ENCODE results near the gene CFAP210.
"Not testable (repeated sequence)": the region's sequence is repeated elsewhere in the genome, so short reads cannot be mapped to it uniquely, and the experiment has no call there.

Gene CFAP210

GRCh38 chr2:169712791-169713227 lies 18.6 kb upstream of the CFAP210 start:
- DNase-seq, result no peak

GRCh38 chr2:169711751-169712509 lies 17.7 kb upstream of the CFAP210 start:
- DNase-seq, result no peak

- DNase-seq, result no peak
Measured at GRCh38 chr2:169709981-169710380, 15.8 kb upstream of the CFAP210 start.

GRCh38 chr2:169709331-169709730 lies 15.1 kb upstream of the CFAP210 start:
- DNase-seq, result no peak

- DNase-seq, result no peak
Measured at GRCh38 chr2:169707626-169708025, 13.4 kb upstream of the CFAP210 start.

- no peak for DNase-seq
Measured at GRCh38 chr2:169705927-169706326, 11.7 kb upstream of the CFAP210 start.

- no peak for DNase-seq
Measured at GRCh38 chr2:169704160-169704708, 10.0 kb upstream of the CFAP210 start.

- no peak for DNase-seq
Measured at GRCh38 chr2:169702996-169703395, 8.8 kb upstream of the CFAP210 start.

- not testable (repeated sequence) for DNase-seq
Measured at GRCh38 chr2:169699173-169699572, 5.0 kb upstream of the CFAP210 start.

- DNase-seq, result no peak
Measured at GRCh38 chr2:169696381-169696780, 2.2 kb upstream of the CFAP210 start.

GRCh38 chr2:169694894-169695260 lies 672 bp upstream of the CFAP210 start:
- no peak for DNase-seq

GRCh38 chr2:169693360-169693759 lies 845 bp downstream of the CFAP210 start:
- no peak for DNase-seq

- no peak for DNase-seq
Measured at GRCh38 chr2:169692718-169693117, 1.5 kb downstream of the CFAP210 start.

- DNase-seq, result no peak
Measured at GRCh38 chr2:169690958-169691357, 3.2 kb downstream of the CFAP210 start.

GRCh38 chr2:169687943-169688342 lies 6.3 kb downstream of the CFAP210 start:
- not testable (repeated sequence) for DNase-seq

- DNase-seq, result not testable (repeated sequence)
Measured at GRCh38 chr2:169686825-169687224, 7.4 kb downstream of the CFAP210 start.

GRCh38 chr2:169684712-169685111 lies 9.5 kb downstream of the CFAP210 start:
- DNase-seq, result not testable (repeated sequence)

- DNase-seq, result no peak
Measured at GRCh38 chr2:169684135-169684565, 10.1 kb downstream of the CFAP210 start.

GRCh38 chr2:169683425-169684134 lies 10.6 kb downstream of the CFAP210 start:
- no peak for DNase-seq

GRCh38 chr2:169683054-169683424 lies 11.2 kb downstream of the CFAP210 start:
- no peak for DNase-seq

- DNase-seq, result no peak
Measured at GRCh38 chr2:169676850-169677249, 17.4 kb downstream of the CFAP210 start.

GRCh38 chr2:169676357-169676756 lies 17.8 kb downstream of the CFAP210 start:
- no peak for DNase-seq

GRCh38 chr2:169673921-169674320 lies 20.3 kb downstream of the CFAP210 start:
- no peak for DNase-seq

GRCh38 chr2:169673106-169673505 lies 21.1 kb downstream of the CFAP210 start:
- DNase-seq, result no peak

All from activated naive CD4-positive, alpha-beta T cell (primary cell).